ENCODE results near the gene ASAP2. TPM values are rescaled to one million over a fixed set of nuclear protein-coding genes. Genes with fewer than 3 reads are reported as not detected.

Gene ASAP2
- total and polyA plus RNA-seq, 9 of the 15 experiments (the other 6 are each of a cell fraction or from before 2014, with no cell fraction given) = 0.06 to 4.3 (median 3.1) TPM

DNA sequence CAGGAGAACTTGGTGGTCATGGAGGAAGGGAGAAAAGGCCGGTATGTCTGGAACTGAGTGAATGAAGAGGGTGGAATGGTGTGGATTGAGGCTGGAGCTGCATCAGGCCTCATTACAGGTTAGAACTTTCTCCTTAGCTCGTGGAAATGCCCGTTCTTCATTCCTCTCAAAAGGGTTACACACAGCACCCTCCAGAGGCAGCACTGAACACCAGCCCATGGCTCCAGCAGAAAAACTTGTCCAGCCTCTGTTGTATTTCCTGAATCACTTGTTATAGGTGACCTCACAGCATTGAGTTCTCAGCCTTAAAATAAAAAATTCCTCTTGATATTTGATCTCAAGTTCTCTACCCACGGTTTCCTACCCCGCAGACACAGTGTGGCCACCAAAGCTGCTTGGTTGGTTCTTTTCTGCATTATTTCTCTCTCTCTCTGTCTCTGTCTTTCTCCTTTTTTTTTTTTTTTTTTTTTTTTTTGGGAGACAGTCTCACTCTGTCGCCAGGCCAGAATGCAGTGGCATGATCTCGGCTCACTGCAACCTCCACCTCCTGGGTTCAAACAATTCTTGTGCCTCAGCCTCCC, 127.1 kb downstream of the ASAP2 start (continued):
- TF ChIP-seq E2F5 (CRISPR knock-in tag; IDR thresholded peaks at IDR 0.05) = no peak
- TF ChIP-seq CBX8 (IDR thresholded peaks at IDR 0.05; ENCODE audit: borderline replicate concordance, extremely low read depth, low read depth, low read length, poor library complexity, severe bottlenecking) = no peak
- TF ChIP-seq, protein P1, sequence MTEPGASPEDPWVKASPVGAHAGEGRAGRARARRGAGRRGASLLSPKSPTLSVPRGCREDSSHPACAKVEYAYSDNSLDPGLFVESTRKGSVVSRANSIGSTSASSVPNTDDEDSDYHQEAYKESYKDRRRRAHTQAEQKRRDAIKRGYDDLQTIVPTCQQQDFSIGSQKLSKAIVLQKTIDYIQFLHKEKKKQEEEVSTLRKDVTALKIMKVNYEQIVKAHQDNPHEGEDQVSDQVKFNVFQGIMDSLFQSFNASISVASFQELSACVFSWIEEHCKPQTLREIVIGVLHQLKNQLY (CRISPR knock-in tag; conservative IDR thresholded peaks at IDR 0.05) = no peak
- TF ChIP-seq MCM7 (IDR thresholded peaks at IDR 0.05) = no peak
- TF ChIP-seq GATAD2A (IDR thresholded peaks at IDR 0.05) = no peak
- no peak for TF ChIP-seq TAF1 (IDR thresholded peaks at IDR 0.05; ENCODE audit: control insufficient read depth, extremely low read depth, insufficient read depth, low read length, severe bottlenecking)
- TF ChIP-seq, protein P2, sequence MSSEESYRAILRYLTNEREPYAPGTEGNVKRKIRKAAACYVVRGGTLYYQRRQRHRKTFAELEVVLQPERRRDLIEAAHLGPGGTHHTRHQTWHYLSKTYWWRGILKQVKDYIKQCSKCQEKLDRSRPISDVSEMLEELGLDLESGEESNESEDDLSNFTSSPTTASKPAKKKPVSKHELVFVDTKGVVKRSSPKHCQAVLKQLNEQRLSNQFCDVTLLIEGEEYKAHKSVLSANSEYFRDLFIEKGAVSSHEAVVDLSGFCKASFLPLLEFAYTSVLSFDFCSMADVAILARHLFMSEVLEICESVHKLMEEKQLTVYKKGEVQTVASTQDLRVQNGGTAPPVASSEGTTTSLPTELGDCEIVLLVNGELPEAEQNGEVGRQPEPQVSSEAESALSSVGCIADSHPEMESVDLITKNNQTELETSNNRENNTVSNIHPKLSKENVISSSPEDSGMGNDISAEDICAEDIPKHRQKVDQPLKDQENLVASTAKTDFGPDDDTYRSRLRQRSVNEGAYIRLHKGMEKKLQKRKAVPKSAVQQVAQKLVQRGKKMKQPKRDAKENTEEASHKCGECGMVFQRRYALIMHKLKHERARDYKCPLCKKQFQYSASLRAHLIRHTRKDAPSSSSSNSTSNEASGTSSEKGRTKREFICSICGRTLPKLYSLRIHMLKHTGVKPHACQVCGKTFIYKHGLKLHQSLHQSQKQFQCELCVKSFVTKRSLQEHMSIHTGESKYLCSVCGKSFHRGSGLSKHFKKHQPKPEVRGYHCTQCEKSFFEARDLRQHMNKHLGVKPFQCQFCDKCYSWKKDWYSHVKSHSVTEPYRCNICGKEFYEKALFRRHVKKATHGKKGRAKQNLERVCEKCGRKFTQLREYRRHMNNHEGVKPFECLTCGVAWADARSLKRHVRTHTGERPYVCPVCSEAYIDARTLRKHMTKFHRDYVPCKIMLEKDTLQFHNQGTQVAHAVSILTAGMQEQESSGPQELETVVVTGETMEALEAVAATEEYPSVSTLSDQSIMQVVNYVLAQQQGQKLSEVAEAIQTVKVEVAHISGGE (CRISPR knock-in tag; IDR thresholded peaks at IDR 0.05) = no peak
